ENCODE results near the gene FREM3. TPM values are rescaled to one million over a fixed set of nuclear protein-coding genes. Genes with fewer than 3 reads are reported as not detected.

FREM3 gene
- total RNA-seq, 1 donor from 2014 or later = not detected

GRCh38 chr4:143581331-143581946 is 119.0 kb downstream of the FREM3 start:
- no peaks in the 10 kb centered on the region for H4K20me1 ChIP-seq (ENCODE audit: low read depth)
- DNase-seq (ENCODE audit: low spot score) = peak; percentile 47

GRCh38 chr4:143575331-143575730 is 125.1 kb downstream of the FREM3 start:
- H3K9me3 Mint-ChIP-seq = no peaks in the 10 kb centered on the region

More at GRCh38 chr4:143581331-143581946, 119.0 kb downstream of the FREM3 start:
- Histone ChIP-seq H3K9me3 (ENCODE audit: low read depth) (no peaks in the 10 kb centered on the region), H3K4me2 (no peak overlapping the region), H3K27me3 (no peaks in the 10 kb centered on the region), H3K9ac (no peak overlapping the region), H2AFZ (replicated peaks) (peak overlapping the region; percentile 89), H3K4me3 (no peak overlapping the region), H3K27ac (no peak overlapping the region), H3K79me2 (ENCODE audit: low read depth) (no peaks in the 10 kb centered on the region), H3F3A (ENCODE audit: low read depth) (no peaks in the 10 kb centered on the region), H3K36me3 (no peaks in the 10 kb centered on the region), H3K4me1 (no peaks in the 10 kb centered on the region)
- no peaks in the 10 kb centered on the region for H3K27me3 Mint-ChIP-seq (ENCODE audit: insufficient read depth, low read depth)
- no peak overlapping the region for H3K4me3 Mint-ChIP-seq
- no peaks in the 10 kb centered on the region for H3K4me1 Mint-ChIP-seq
- no peak overlapping the region for H3K27ac Mint-ChIP-seq
- H3K9me3 Mint-ChIP-seq = peaks cover 15% of the 10 kb centered on the region
- H3K36me3 Mint-ChIP-seq = no peaks in the 10 kb centered on the region
- TF ChIP-seq CTCF (IDR thresholded peaks at IDR 0.05) (peak; percentile 41), EZH2 (IDR thresholded peaks at IDR 0.05) (no peak)

GRCh38 chr4:143564472-143564871 is 136.0 kb downstream of the FREM3 start:
- no peak overlapping the region for H3K4me3 Mint-ChIP-seq
- TF ChIP-seq EZH2 (IDR thresholded peaks at IDR 0.05) (no peak), CTCF (IDR thresholded peaks at IDR 0.05) (no peak), EZH2phosphoT487 (IDR thresholded peaks at IDR 0.05) (no peak)
- H3K9ac ChIP-seq = no peak overlapping the region
- H3K27ac ChIP-seq = no peak overlapping the region
- no peaks in the 10 kb centered on the region for H3K4me1 Mint-ChIP-seq
- no peaks in the 10 kb centered on the region for H4K20me1 ChIP-seq (ENCODE audit: low read depth)
- H3K4me1 ChIP-seq = no peaks in the 10 kb centered on the region
- H3K4me2 ChIP-seq = no peak overlapping the region
- H3K27me3 ChIP-seq = peaks cover 8% of the 10 kb centered on the region
- no peaks in the 10 kb centered on the region for H3F3A ChIP-seq (ENCODE audit: low read depth)
- H3K9me3 Mint-ChIP-seq = peaks cover 10% of the 10 kb centered on the region
- H3K9me3 ChIP-seq (ENCODE audit: low read depth) = no peaks in the 10 kb centered on the region
- peaks cover 5% of the 10 kb centered on the region for H3K27me3 Mint-ChIP-seq (ENCODE audit: insufficient read depth, low read depth)
- no peak overlapping the region for H2AFZ ChIP-seq (replicated peaks)
- H3K79me2 ChIP-seq (ENCODE audit: low read depth) = no peaks in the 10 kb centered on the region
- no peaks in the 10 kb centered on the region for H3K36me3 Mint-ChIP-seq
- H3K27ac Mint-ChIP-seq = no peak overlapping the region
- no peaks in the 10 kb centered on the region for H3K36me3 ChIP-seq
- DNase-seq (ENCODE audit: low spot score) = no peak
- H3K4me3 ChIP-seq = no peak overlapping the region

More at GRCh38 chr4:143575331-143575730, 125.1 kb downstream of the FREM3 start:
- no peak overlapping the region for H3K27ac ChIP-seq
- no peak overlapping the region for H3K4me2 ChIP-seq
- Mint-ChIP-seq H3K4me1 (no peaks in the 10 kb centered on the region), H3K36me3 (no peaks in the 10 kb centered on the region), H3K27me3 (ENCODE audit: insufficient read depth, low read depth) (no peaks in the 10 kb centered on the region), H3K4me3 (no peak overlapping the region), H3K27ac (no peak overlapping the region)
- no peaks in the 10 kb centered on the region for H3K27me3 ChIP-seq
- no peaks in the 10 kb centered on the region for H3K4me1 ChIP-seq
- no peak overlapping the region for H3K4me3 ChIP-seq
- H3F3A ChIP-seq (ENCODE audit: low read depth) = no peaks in the 10 kb centered on the region
- H3K36me3 ChIP-seq = no peaks in the 10 kb centered on the region
- no peaks in the 10 kb centered on the region for H3K9me3 ChIP-seq (ENCODE audit: low read depth)
- no peaks in the 10 kb centered on the region for H3K79me2 ChIP-seq (ENCODE audit: low read depth)
- DNase-seq (ENCODE audit: low spot score) = no peak
- no peaks in the 10 kb centered on the region for H4K20me1 ChIP-seq (ENCODE audit: low read depth)
- TF ChIP-seq CTCF (IDR thresholded peaks at IDR 0.05) (no peak), EZH2phosphoT487 (IDR thresholded peaks at IDR 0.05) (no peak), EZH2 (IDR thresholded peaks at IDR 0.05) (no peak)
- H2AFZ ChIP-seq (replicated peaks) = no peak overlapping the region
- no peak overlapping the region for H3K9ac ChIP-seq
